GM10266 (cell line): ENCODE measurements around the gene CLIC4.
"Not testable (repeated sequence)": the region's sequence is repeated elsewhere in the genome, so short reads cannot be mapped to it uniquely, and the experiment has no call there.

ENCODE experiments used
- DNase-seq: peaks from one replicate; pipeline ENCODE4 v3.0.0; 2012; ENCODE audit errors: extremely low spot score
- TF ChIP-seq, protein P1 (sequence below): IDR thresholded peaks from 2 replicates; pipeline ENCODE4 v1.5.1; 2012; ENCODE audit warnings: mild to moderate bottlenecking, low read depth; ENCODE audit not compliant: control insufficient read depth, insufficient read depth; ENCODE audit errors: missing control alignments

The CLIC4 gene

DNA sequence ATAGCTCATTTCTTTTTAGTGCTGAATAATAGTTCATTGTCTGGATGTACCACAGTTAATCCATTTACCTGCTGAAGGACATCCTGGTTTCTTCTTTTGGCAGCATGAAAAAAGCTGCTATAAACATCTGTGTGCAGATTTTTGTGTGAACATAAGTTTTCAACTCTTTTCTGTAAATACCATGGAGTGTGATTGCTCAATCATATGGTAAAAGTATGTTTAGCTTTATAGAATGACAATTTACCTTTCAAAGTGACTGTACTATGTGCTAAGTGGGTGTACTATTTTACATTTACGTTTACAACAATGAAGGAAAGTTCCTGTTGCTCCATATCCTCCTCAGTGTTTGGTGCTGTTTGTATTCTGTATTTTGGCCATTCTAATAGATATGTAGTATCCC, 135.8 kb downstream of the CLIC4 start:
- TF ChIP-seq, protein P1, sequence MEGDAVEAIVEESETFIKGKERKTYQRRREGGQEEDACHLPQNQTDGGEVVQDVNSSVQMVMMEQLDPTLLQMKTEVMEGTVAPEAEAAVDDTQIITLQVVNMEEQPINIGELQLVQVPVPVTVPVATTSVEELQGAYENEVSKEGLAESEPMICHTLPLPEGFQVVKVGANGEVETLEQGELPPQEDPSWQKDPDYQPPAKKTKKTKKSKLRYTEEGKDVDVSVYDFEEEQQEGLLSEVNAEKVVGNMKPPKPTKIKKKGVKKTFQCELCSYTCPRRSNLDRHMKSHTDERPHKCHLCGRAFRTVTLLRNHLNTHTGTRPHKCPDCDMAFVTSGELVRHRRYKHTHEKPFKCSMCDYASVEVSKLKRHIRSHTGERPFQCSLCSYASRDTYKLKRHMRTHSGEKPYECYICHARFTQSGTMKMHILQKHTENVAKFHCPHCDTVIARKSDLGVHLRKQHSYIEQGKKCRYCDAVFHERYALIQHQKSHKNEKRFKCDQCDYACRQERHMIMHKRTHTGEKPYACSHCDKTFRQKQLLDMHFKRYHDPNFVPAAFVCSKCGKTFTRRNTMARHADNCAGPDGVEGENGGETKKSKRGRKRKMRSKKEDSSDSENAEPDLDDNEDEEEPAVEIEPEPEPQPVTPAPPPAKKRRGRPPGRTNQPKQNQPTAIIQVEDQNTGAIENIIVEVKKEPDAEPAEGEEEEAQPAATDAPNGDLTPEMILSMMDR, result no peak
- no peak for DNase-seq

DNA sequence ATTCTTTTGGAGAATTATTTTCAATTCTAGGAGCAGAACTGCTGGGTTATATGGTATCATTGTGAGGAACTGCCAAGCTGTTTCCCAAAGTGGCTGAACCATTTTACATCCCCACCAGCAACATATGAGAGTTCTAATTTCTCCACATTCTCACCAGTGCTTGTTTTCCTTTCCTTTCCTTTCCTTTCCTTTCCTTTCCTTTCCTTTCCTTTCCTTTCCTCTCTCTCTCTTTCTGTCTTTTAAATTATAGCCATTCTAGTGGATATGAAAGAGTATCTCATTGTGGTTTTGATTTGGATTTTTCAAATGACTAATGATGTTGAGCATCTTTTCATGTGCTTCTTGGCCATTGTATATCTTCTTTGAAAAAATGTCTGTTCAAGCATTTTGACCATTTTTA, 139.5 kb downstream of the CLIC4 start:
- TF ChIP-seq, protein P1, result no peak
- no peak for DNase-seq

DNA sequence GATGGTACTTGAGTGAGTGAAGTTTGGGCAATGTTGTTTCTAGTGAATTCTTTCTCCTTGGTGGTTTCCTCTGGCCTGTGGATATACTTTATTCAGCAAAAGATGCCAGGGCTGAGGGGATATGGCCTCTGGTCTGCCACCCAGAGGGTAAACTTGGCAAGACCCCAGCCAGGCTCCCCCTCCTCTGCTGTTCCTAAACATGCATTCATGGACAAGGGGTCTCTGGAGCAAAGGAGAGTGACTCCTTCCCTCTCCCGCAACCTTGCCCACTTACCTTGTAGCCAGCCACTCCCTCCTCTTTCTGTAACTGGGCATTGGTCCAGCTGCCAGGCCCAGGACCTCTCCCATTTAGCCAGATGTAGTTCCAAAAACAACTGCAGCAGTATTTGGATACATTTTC, 141.0 kb downstream of the CLIC4 start:
- TF ChIP-seq, protein P1, result no peak
- no peak for DNase-seq

DNA sequence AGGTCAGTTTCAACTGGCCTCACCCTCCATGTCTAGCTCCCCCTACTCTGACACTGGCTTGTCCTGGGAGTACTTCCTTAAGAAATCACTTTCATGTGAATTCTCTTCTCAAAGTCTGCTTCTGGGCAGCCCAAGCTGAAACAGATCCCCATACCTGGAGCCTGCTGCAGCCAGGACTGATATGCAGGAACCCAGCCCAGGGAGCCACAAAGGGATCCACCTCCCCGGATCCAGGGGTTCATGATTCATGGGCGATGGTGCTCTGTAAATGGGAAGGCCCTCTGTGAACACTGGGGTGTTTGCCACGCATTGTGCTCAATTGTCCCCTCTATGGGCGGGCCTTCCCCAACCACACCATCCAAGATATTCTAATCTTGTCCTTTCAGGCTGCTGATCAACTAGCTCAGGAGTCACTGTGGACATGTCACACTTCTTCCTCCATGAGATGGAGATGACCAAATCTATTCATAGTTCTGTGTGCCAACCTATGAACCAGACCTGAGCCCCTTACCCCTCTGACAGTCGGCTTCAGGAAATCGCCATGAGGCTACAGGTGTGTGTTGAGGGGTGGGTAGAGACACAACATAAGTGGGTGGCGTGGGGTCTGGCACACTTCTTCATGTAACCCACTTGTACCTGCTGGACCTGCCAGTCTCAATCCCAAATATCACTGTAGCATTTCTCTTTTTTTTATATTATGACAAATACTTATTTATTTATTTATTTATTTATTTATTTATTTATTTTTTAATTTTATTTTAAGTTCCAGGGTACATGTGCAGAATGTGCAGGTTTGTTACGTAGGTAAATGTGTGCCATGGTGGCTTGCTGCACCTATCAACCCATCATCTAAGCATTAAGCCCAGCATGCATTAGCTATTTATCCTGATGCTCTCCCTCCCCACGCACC, 143.1 kb downstream of the CLIC4 start:
- no peak for DNase-seq
- TF ChIP-seq, protein P1, result no peak

DNA sequence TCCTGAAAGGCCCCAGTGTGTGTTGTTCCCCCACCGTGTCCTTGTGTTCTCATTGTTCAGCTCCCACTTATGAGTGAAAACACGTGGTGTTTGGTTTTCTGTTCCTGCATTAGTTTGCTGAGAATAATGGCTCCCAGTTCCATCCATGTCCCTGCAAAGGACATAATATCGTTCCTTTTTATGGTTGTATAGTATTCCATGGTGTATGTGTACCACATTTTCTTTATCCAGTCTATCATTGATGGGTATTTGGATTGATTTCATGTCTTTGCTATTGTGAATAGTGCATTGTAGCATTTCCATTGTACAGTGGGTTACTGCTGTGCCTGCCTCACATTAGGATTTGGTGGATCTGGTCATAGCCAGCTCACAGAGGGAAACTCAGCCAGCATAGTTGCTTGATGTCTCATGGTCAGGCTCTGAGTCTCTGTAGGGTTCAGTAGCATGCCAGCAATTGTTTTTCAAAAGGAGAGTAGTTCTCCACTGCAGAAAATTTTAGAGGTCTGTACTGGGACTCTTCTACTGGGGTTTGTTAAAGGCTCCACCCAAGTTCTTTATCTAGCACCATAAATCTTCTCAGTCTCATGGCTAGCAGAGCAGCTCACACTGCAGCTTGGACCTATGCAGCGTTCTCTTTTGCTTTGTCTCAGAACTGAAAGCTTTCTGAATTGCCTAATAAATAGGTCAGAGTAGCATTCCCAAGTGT, 143.9 kb downstream of the CLIC4 start:
- TF ChIP-seq, protein P1, result no peak

DNA sequence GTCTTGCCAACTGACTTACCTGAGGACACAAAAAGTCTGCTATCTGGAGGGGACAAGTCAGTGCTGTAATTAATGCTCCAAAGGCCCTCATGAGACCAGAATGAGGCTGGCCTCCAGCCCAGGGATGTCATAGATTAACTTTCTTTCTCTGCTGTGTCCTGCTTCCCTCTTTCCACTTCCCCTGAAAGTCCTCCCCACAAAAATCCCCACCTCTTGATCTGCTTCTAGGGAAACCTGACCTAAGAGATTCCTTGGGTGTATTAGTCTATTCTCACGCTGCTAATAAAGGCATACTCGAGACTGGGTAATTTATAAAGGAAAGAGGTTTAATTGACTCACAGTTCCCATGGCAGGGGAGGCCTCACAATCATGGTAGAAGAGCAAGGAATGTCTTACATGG, 145.6 kb downstream of the CLIC4 start:
- DNase-seq, result peak; percentile 7

More for the DNA sequence above, 143.9 kb downstream of the CLIC4 start:
- DNase-seq, result no peak

DNA sequence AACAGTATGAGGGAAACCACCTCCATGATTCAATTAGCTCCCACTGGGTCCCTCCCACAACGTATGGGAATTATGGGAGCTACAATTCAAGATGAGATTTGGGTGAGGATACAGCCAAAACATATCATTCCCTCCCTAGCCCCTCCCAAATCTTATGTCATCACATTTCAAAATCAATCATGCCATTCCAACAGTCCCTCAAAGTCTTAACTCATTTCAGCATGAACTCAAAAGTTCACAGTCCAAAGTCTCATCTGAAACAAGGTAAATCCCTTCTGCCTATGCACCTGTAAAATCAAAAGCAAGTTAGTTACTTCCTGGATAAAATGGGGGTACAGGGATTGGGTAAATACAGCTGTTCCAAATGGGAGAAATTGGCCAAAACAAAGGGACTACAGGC, 146.1 kb downstream of the CLIC4 start:
- not testable (repeated sequence) for DNase-seq

More for the DNA sequence above, 145.6 kb downstream of the CLIC4 start:
- TF ChIP-seq, protein P1, result no peak
